Activated naive CD4-positive, alpha-beta T cell treated with anti-CD3 and anti-CD28 coated beads, Interleukin-2, amount 10 ng/mL, durations not matched to agents 7 days and 5 days (primary cell): Measurements from ENCODE around the gene DYRK2.
A peak's percentile ranks its signal among the peaks of the same experiment; 100 is the strongest.

Experiments
- CTCF ChIA-PET: fragments of 350-600 bp; sonication (Branson Sonifier 250); formaldehyde crosslinking; loops from one replicate; lab custom pipeline; 2021; ENCODE audit warnings: antibody characterized with exemption; lab: Charles Lee
- DNase-seq: peaks from one replicate; pipeline ENCODE4 v3.0.0-alpha.2; 2020
- H3K27ac Mint-ChIP-seq: one replicate; pipeline ENCODE4 v1.8.0; 2021; ENCODE audit warnings: mild to moderate bottlenecking, moderate library complexity, mixed read lengths
- H3K27me3 Mint-ChIP-seq: one replicate; pipeline ENCODE4 v1.8.0; 2021; ENCODE audit warnings: mild to moderate bottlenecking, mixed read lengths
- H3K36me3 Mint-ChIP-seq: one replicate; pipeline ENCODE4 v1.8.0; 2021; ENCODE audit warnings: mixed read lengths
- H3K4me1 Mint-ChIP-seq: one replicate; pipeline ENCODE4 v1.8.0; 2021; ENCODE audit warnings: mixed read lengths
- H3K4me3 Mint-ChIP-seq: one replicate; pipeline ENCODE4 v1.8.0; 2021; ENCODE audit warnings: mild to moderate bottlenecking, moderate library complexity, mixed read lengths
- H3K9me3 Mint-ChIP-seq: one replicate; pipeline ENCODE4 v1.8.0; 2021; ENCODE audit warnings: mixed read lengths

DYRK2 gene

GRCh38 chr12:67648521-67649260 is at the start of gene DYRK2:
Gene DYRK2 (plus strand): TSS chr12:67648745. CDS start chr12:67649134, 389 bp downstream.
- peaks cover 11% of the 10 kb centered on the region for H3K27me3 Mint-ChIP-seq
- CTCF ChIA-PET: interaction anchor here (0.9 to 1.3 kb wide), 3 partner anchors 13 to 165 kb away, joined by 3 to 7 read pairs (median 3); no protein-coding TSS in a partner anchor
- H3K4me3 Mint-ChIP-seq: peak within 1 kb of the TSS; percentile 95
- H3K9me3 Mint-ChIP-seq: peaks cover 5% of the 10 kb centered on the region
- H3K27ac Mint-ChIP-seq: peak within 1 kb of the TSS; percentile 94
- H3K36me3 Mint-ChIP-seq: peaks cover 33% of the 10 kb centered on the region
- peaks cover 43% of the 10 kb centered on the region for H3K4me1 Mint-ChIP-seq
- peak; percentile 81 for DNase-seq

- no peak for DNase-seq
- Mint-ChIP-seq H3K27me3 (no peaks in the 10 kb centered on the region), H3K27ac (no peak overlapping the region), H3K36me3 (peaks cover 5% of the 10 kb centered on the region), H3K4me1 (peaks cover 6% of the 10 kb centered on the region), H3K9me3 (peaks cover 22% of the 10 kb centered on the region), H3K4me3 (no peak overlapping the region)
- CTCF ChIA-PET: no interaction called here
These were observed 48.9 kb upstream of the DYRK2 start for GRCh38 chr12:67599691-67600090.

GRCh38 chr12:67601126-67601525 is 47.4 kb upstream of the DYRK2 start:
- H3K27me3 Mint-ChIP-seq: no peaks in the 10 kb centered on the region
- CTCF ChIA-PET: no interaction called here
- H3K4me1 Mint-ChIP-seq: no peaks in the 10 kb centered on the region
- no peak for DNase-seq
- H3K9me3 Mint-ChIP-seq: peaks cover 22% of the 10 kb centered on the region
- peaks cover 4% of the 10 kb centered on the region for H3K36me3 Mint-ChIP-seq
- H3K4me3 Mint-ChIP-seq: no peak overlapping the region
- H3K27ac Mint-ChIP-seq: no peak overlapping the region

- no peaks in the 10 kb centered on the region for H3K9me3 Mint-ChIP-seq
- H3K27ac Mint-ChIP-seq: no peak overlapping the region
- no peaks in the 10 kb centered on the region for H3K36me3 Mint-ChIP-seq
- no peak overlapping the region for H3K4me3 Mint-ChIP-seq
- H3K27me3 Mint-ChIP-seq: peaks cover 9% of the 10 kb centered on the region
- no peak for DNase-seq
- CTCF ChIA-PET: no interaction called here
- no peaks in the 10 kb centered on the region for H3K4me1 Mint-ChIP-seq
These were observed 39.2 kb upstream of the DYRK2 start for GRCh38 chr12:67609226-67609870.

GRCh38 chr12:67613040-67613439 is 35.5 kb upstream of the DYRK2 start:
- Mint-ChIP-seq H3K27ac (no peak overlapping the region), H3K4me1 (no peaks in the 10 kb centered on the region), H3K9me3 (no peaks in the 10 kb centered on the region), H3K36me3 (no peaks in the 10 kb centered on the region), H3K27me3 (peaks cover 13% of the 10 kb centered on the region), H3K4me3 (no peak overlapping the region)
- DNase-seq: no peak
- CTCF ChIA-PET: no interaction called here

GRCh38 chr12:67617629-67618028 is 30.9 kb upstream of the DYRK2 start:
- peaks cover 13% of the 10 kb centered on the region for H3K27me3 Mint-ChIP-seq
- H3K4me3 Mint-ChIP-seq: no peak overlapping the region
- CTCF ChIA-PET: interaction anchor here (1.1 kb wide), 1 partner anchor 541 kb away, joined by 3 read pairs; no protein-coding TSS in a partner anchor
- no peaks in the 10 kb centered on the region for H3K9me3 Mint-ChIP-seq
- H3K4me1 Mint-ChIP-seq: no peaks in the 10 kb centered on the region
- no peak overlapping the region for H3K27ac Mint-ChIP-seq
- DNase-seq: no peak
- no peaks in the 10 kb centered on the region for H3K36me3 Mint-ChIP-seq

- Mint-ChIP-seq H3K4me1 (no peaks in the 10 kb centered on the region), H3K27me3 (peaks cover 13% of the 10 kb centered on the region), H3K9me3 (no peaks in the 10 kb centered on the region), H3K4me3 (no peak overlapping the region), H3K36me3 (no peaks in the 10 kb centered on the region), H3K27ac (no peak overlapping the region)
- CTCF ChIA-PET: no interaction called here
- DNase-seq: no peak
These were observed 30.2 kb upstream of the DYRK2 start for GRCh38 chr12:67618303-67618702.

GRCh38 chr12:67621112-67621511 is 27.4 kb upstream of the DYRK2 start:
- Mint-ChIP-seq H3K4me1 (no peaks in the 10 kb centered on the region), H3K27me3 (no peaks in the 10 kb centered on the region), H3K9me3 (peaks cover 8% of the 10 kb centered on the region), H3K27ac (no peak overlapping the region), H3K4me3 (no peak overlapping the region), H3K36me3 (peaks cover 3% of the 10 kb centered on the region)
- DNase-seq: no peak
- CTCF ChIA-PET: interaction anchor here (0.8 kb wide), 1 partner anchor 48 kb away, joined by 3 read pairs; no protein-coding TSS in a partner anchor

GRCh38 chr12:67621926-67622325 is 26.6 kb upstream of the DYRK2 start:
- Mint-ChIP-seq H3K27me3 (no peaks in the 10 kb centered on the region), H3K4me1 (peaks cover under 1% of the 10 kb centered on the region), H3K27ac (no peak overlapping the region), H3K36me3 (peaks cover 3% of the 10 kb centered on the region), H3K4me3 (no peak overlapping the region), H3K9me3 (peaks cover 8% of the 10 kb centered on the region)
- DNase-seq: no peak
- CTCF ChIA-PET: interaction anchor here (0.8 kb wide), 1 partner anchor 49 kb away, joined by 3 read pairs; no protein-coding TSS in a partner anchor

- Mint-ChIP-seq H3K9me3 (peaks cover 8% of the 10 kb centered on the region), H3K4me1 (peaks cover 3% of the 10 kb centered on the region), H3K27me3 (no peaks in the 10 kb centered on the region), H3K36me3 (peaks cover 6% of the 10 kb centered on the region), H3K27ac (no peak overlapping the region), H3K4me3 (no peak overlapping the region)
- DNase-seq: no peak
- CTCF ChIA-PET: no interaction called here
These were observed 25.3 kb upstream of the DYRK2 start for GRCh38 chr12:67623259-67623658.

- CTCF ChIA-PET: no interaction called here
- no peak for DNase-seq
- Mint-ChIP-seq H3K4me1 (peaks cover 14% of the 10 kb centered on the region), H3K27me3 (no peaks in the 10 kb centered on the region), H3K4me3 (no peak overlapping the region), H3K36me3 (peaks cover 15% of the 10 kb centered on the region), H3K9me3 (peaks cover 9% of the 10 kb centered on the region), H3K27ac (no peak overlapping the region)
These were observed 24.2 kb upstream of the DYRK2 start for GRCh38 chr12:67624355-67624754.

- peaks cover 20% of the 10 kb centered on the region for H3K4me1 Mint-ChIP-seq
- H3K9me3 Mint-ChIP-seq: peaks cover 14% of the 10 kb centered on the region
- no peak overlapping the region for H3K4me3 Mint-ChIP-seq
- peaks cover 21% of the 10 kb centered on the region for H3K36me3 Mint-ChIP-seq
- CTCF ChIA-PET: no interaction called here
- no peak overlapping the region for H3K27ac Mint-ChIP-seq
- H3K27me3 Mint-ChIP-seq: no peaks in the 10 kb centered on the region
- no peak for DNase-seq
These were observed 23.5 kb upstream of the DYRK2 start for GRCh38 chr12:67625004-67625403.

GRCh38 chr12:67626156-67626555 is 22.4 kb upstream of the DYRK2 start:
- DNase-seq: no peak
- Mint-ChIP-seq H3K4me3 (no peak overlapping the region), H3K27me3 (no peaks in the 10 kb centered on the region), H3K9me3 (peaks cover 14% of the 10 kb centered on the region), H3K4me1 (peaks cover 32% of the 10 kb centered on the region), H3K27ac (no peak overlapping the region), H3K36me3 (peaks cover 21% of the 10 kb centered on the region)
- CTCF ChIA-PET: no interaction called here

- H3K4me1 Mint-ChIP-seq: peaks cover 65% of the 10 kb centered on the region
These were observed 18.0 kb upstream of the DYRK2 start for GRCh38 chr12:67630373-67631088.

More at GRCh38 chr12:67630373-67631088, 18.0 kb upstream of the DYRK2 start:
- DNase-seq: peak; percentile 94
- Mint-ChIP-seq H3K27me3 (no peaks in the 10 kb centered on the region), H3K4me3 (peak overlapping the region; percentile 58), H3K27ac (peak overlapping the region; percentile 93), H3K9me3 (peaks cover 9% of the 10 kb centered on the region), H3K36me3 (peaks cover 39% of the 10 kb centered on the region)
- CTCF ChIA-PET: interaction anchor here (0.7 to 2.8 kb wide), 5 partner anchors 11 to 50 kb away, joined by 3 to 6 read pairs (median 4); no protein-coding TSS in a partner anchor
